Measurements from ENCODE around the gene MIGA2. TPM values are rescaled to one million over a fixed set of nuclear protein-coding genes. Genes with fewer than 3 reads are reported as not detected.

Gene MIGA2
- total RNA-seq, 1 experiment from 2014 or later: 23.7 TPM

DNA sequence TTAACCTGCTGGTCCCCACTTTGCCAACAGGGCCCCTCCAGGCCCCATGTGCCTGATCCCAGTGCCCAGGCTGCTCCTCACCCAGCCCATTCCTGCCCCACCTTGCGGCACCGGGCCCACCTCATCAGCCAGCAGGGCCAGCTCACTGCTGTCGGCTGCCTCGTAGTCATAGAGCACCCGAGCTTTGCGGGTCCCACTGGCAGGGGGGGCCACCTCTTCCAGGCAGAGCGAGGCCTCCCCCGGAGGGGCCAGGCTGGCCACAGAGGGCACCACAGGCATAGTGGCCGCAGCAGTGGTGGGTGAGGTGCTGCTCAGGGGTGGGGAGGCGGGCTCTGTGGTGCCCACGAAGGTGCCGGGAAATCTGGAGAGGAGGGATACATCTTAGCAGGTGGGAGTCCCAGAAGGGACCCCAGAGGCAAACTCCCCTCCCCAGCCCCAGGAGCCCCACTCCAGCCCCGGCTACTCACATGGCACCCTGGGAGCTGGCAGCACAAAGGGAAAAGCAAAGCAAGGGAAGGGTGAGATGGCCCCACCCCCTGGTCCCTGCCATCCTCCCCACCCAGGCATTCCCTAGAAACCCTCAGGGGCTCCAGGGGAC is 27.3 kb upstream of the MIGA2 start:
- peaks cover 7 to 32% of the 10 kb centered on the region in 2 experiments; a peak in 3 of 4 replicates for H3K36me3 ChIP-seq (ENCODE audit: control insufficient read depth in 1 of 2, insufficient read depth in 2 of 2, low read length in 2 of 2)
- no peak overlapping the region for H3K27ac ChIP-seq (ENCODE audit: low read depth, low read length)
- no peak overlapping the region for H3K4me2 ChIP-seq (ENCODE audit: low read length)
- ChIA-PET CTCF (no interaction called here), POLR2A (no interaction called here), RAD21 (ENCODE audit: low non-redundant PET in 1 of 2, low total read pairs in 2 of 2, uncharacterized antibody in 2 of 2, unreplicated experiment in 2 of 2) (interaction anchor here in 1 of 2 experiments (0.6 kb wide), 1 partner anchor 42 kb away, joined by 4 read pairs; no protein-coding TSS in a partner anchor)
- intact Hi-C loops (cut with micrococcal nuclease): no loop called here
- H2AFZ ChIP-seq (ENCODE audit: low read depth, low read length, poor library complexity, severe bottlenecking): no peak overlapping the region
- H4K20me1 ChIP-seq (ENCODE audit: insufficient read depth): no peaks in the 10 kb centered on the region
- no peaks in the 10 kb centered on the region for H3K79me2 ChIP-seq (ENCODE audit: insufficient read depth, low read length)
- no peaks in the 10 kb centered on the region for H3K9me3 ChIP-seq (ENCODE audit: control insufficient read depth in 1 of 2, insufficient read depth in 1 of 2, low read depth in 1 of 2, low read length in 2 of 2)
- no peaks in the 10 kb centered on the region for H3K27me3 ChIP-seq (ENCODE audit: insufficient read depth, low read length)
- H3K9ac ChIP-seq (ENCODE audit: low read length): no peak overlapping the region
- ATAC-seq (no peak), DNase-seq (ENCODE audit: low read depth, low spot score) (no peak)
- no peak overlapping the region for H3K4me3 ChIP-seq (replicated peaks in 1 of 2; ENCODE audit: low read depth in 1 of 2, low read length in 2 of 2)
- no TSS peak for BruUV-seq (replicated peaks)
- no peaks in the 10 kb centered on the region for H3K9me2 ChIP-seq (ENCODE audit: insufficient read depth)
- no peak for TF ChIP-seq ZFX (IDR thresholded peaks at IDR 0.05)
- no peak for TF ChIP-seq ELF1 (IDR thresholded peaks at IDR 0.05; ENCODE audit: borderline replicate concordance, low read depth)
- TF ChIP-seq POLR2AphosphoS5 (IDR thresholded peaks at IDR 0.05; ENCODE audit: low read depth, low read length): no peak
- TF ChIP-seq EZH2phosphoT487 (IDR thresholded peaks at IDR 0.05; ENCODE audit: borderline replicate concordance): no peak
- no peak for TF ChIP-seq CBX3 (IDR thresholded peaks at IDR 0.05; ENCODE audit: low read depth)
- TF ChIP-seq, protein P1, sequence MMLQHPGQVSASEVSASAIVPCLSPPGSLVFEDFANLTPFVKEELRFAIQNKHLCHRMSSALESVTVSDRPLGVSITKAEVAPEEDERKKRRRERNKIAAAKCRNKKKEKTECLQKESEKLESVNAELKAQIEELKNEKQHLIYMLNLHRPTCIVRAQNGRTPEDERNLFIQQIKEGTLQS (IDR thresholded peaks at IDR 0.05): no peak
- TF ChIP-seq, protein P2, sequence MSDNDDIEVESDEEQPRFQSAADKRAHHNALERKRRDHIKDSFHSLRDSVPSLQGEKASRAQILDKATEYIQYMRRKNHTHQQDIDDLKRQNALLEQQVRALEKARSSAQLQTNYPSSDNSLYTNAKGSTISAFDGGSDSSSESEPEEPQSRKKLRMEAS (IDR thresholded peaks at IDR 0.05): no peak
- H3K4me1 ChIP-seq (ENCODE audit: control insufficient read depth in 1 of 2, insufficient read depth in 2 of 2, low read length in 2 of 2): no peaks in the 10 kb centered on the region

DNA sequence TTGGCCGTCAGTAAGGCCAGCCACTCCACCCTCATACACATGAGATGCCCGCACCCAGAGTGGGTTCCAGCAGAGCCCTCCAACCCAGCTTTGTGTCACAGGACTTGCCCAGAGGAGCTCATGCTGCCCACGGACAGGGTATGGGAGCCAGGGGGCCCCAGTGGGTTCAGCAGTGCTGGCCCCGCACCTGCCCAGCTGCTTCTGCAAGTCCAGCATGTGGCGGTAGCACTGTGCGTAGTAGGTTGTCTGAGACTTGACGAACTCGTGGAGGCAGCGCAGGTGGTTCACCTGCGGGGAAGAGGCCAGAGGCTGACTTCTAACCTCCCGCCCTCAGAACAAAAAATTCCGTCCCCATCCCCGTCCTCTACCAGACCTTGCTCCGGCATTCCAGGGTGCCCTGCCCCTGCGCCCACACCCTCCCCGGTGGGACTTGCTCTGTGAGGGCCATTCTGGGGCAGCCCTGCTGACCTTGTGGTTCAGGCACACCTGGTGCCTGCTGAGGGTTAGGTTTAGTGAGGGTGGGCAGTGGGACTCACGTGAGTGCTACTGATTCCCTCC is 26.8 kb upstream of the MIGA2 start:
- no peak for TF ChIP-seq TCF7L2 (IDR thresholded peaks at IDR 0.05; ENCODE audit: borderline replicate concordance, extremely low read depth, insufficient read depth, insufficient read length)
- TF ChIP-seq, protein P2 (IDR thresholded peaks at IDR 0.05): no peak
- TF ChIP-seq POLR2AphosphoS5 (IDR thresholded peaks at IDR 0.05; ENCODE audit: low read depth, low read length): no peak
- TF ChIP-seq SRF (IDR thresholded peaks at IDR 0.05; ENCODE audit: low read depth): no peak
- TF ChIP-seq, protein P3, sequence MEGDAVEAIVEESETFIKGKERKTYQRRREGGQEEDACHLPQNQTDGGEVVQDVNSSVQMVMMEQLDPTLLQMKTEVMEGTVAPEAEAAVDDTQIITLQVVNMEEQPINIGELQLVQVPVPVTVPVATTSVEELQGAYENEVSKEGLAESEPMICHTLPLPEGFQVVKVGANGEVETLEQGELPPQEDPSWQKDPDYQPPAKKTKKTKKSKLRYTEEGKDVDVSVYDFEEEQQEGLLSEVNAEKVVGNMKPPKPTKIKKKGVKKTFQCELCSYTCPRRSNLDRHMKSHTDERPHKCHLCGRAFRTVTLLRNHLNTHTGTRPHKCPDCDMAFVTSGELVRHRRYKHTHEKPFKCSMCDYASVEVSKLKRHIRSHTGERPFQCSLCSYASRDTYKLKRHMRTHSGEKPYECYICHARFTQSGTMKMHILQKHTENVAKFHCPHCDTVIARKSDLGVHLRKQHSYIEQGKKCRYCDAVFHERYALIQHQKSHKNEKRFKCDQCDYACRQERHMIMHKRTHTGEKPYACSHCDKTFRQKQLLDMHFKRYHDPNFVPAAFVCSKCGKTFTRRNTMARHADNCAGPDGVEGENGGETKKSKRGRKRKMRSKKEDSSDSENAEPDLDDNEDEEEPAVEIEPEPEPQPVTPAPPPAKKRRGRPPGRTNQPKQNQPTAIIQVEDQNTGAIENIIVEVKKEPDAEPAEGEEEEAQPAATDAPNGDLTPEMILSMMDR (IDR thresholded peaks at IDR 0.05 in 2 of 3, conservative IDR thresholded peaks at IDR 0.05 in 1 of 3; ENCODE audit: borderline replicate concordance in 1 of 3, insufficient read depth in 1 of 3, low read depth in 2 of 3, low read length in 2 of 3): no peak
- BruUV-seq (replicated peaks): no TSS peak
- no peak for ATAC-seq
- H3K4me1 ChIP-seq (ENCODE audit: control insufficient read depth in 1 of 2, insufficient read depth in 2 of 2, low read length in 2 of 2): no peaks in the 10 kb centered on the region
- no peak overlapping the region for H3K9ac ChIP-seq (ENCODE audit: low read length)
- ChIA-PET RAD21 (ENCODE audit: low non-redundant PET in 1 of 2, low total read pairs in 2 of 2, uncharacterized antibody in 2 of 2, unreplicated experiment in 2 of 2) (no interaction called here), POLR2A (no interaction called here), CTCF (no interaction called here)
- H3K79me2 ChIP-seq (ENCODE audit: insufficient read depth, low read length): no peaks in the 10 kb centered on the region
- no peaks in the 10 kb centered on the region for H3K9me2 ChIP-seq (ENCODE audit: insufficient read depth)
- intact Hi-C loops (cut with micrococcal nuclease): no loop called here
- no peak for DNase-seq (ENCODE audit: low read depth, low spot score)
- no peak overlapping the region for H3K4me3 ChIP-seq (replicated peaks in 1 of 2; ENCODE audit: low read depth in 1 of 2, low read length in 2 of 2)
- no peaks in the 10 kb centered on the region for H3K27me3 ChIP-seq (ENCODE audit: insufficient read depth, low read length)
- H3K4me2 ChIP-seq (ENCODE audit: low read length): no peak overlapping the region
- no peaks in the 10 kb centered on the region for H3K9me3 ChIP-seq (ENCODE audit: control insufficient read depth in 1 of 2, insufficient read depth in 1 of 2, low read depth in 1 of 2, low read length in 2 of 2)
- H2AFZ ChIP-seq (ENCODE audit: low read depth, low read length, poor library complexity, severe bottlenecking): no peak overlapping the region
- peaks cover 9 to 38% of the 10 kb centered on the region in 2 experiments; a peak in 3 of 4 replicates for H3K36me3 ChIP-seq (ENCODE audit: control insufficient read depth in 1 of 2, insufficient read depth in 2 of 2, low read length in 2 of 2)
- no peak overlapping the region for H3K27ac ChIP-seq (ENCODE audit: low read depth, low read length)
- no peaks in the 10 kb centered on the region for H4K20me1 ChIP-seq (ENCODE audit: insufficient read depth)
